OCI-LY1 (cell line): ENCODE results near the gene PLA2G12B.

Experiments used
- H2AFZ ChIP-seq: fragments of 200-600 bp; sonication (generic), shearing (Covaris generic); 2 replicates; pipeline ENCODE4 v1.6.0; 2014; ENCODE audit warnings: antibody characterized with exemption, mild to moderate bottlenecking, low read length
- H3F3A ChIP-seq: fragments of 200-600 bp; sonication (generic), shearing (Covaris generic); 2 replicates; pipeline ENCODE4 v1.6.0; 2014; ENCODE audit warnings: mild to moderate bottlenecking, antibody characterized with exemption, low read length, moderate library complexity; ENCODE audit not compliant: insufficient read depth
- H3K27ac ChIP-seq: fragments of 200-600 bp; sonication (generic); 2 replicates; pipeline ENCODE4 v1.5.1; 2014; ENCODE audit warnings: low read length, mixed run types, mild to moderate bottlenecking, low read depth; ENCODE audit not compliant: poor library complexity, severe bottlenecking
- H3K27me3 ChIP-seq: fragments of 200-600 bp; sonication (generic); 2 replicates; pipeline ENCODE4 v1.6.0; 2014; ENCODE audit warnings: antibody characterized with exemption, mild to moderate bottlenecking, low read length, moderate library complexity; ENCODE audit not compliant: insufficient read depth
- H3K36me3 ChIP-seq: fragments of 200-600 bp; sonication (generic); 2 replicates; pipeline ENCODE4 v1.6.1; 2014; ENCODE audit warnings: mild to moderate bottlenecking, antibody characterized with exemption, low read length, moderate library complexity, mixed read lengths; ENCODE audit not compliant: insufficient read depth
- H3K4me1 ChIP-seq: fragments of 200-600 bp; sonication (generic); 2 replicates; pipeline ENCODE4 v1.5.1; 2014; ENCODE audit warnings: mild to moderate bottlenecking, low read length, moderate library complexity; ENCODE audit not compliant: insufficient read depth, severe bottlenecking
- H3K4me2 ChIP-seq: fragments of 200-600 bp; sonication (generic), shearing (Covaris generic); 2 replicates; pipeline ENCODE4 v1.6.1; 2014; ENCODE audit warnings: low read length
- H3K4me3 ChIP-seq: fragments of 200-600 bp; sonication (generic); 2 replicates; pipeline ENCODE4 v1.5.1; 2014; ENCODE audit warnings: low read length, low read depth, mild to moderate bottlenecking, mixed read lengths; ENCODE audit not compliant: poor library complexity, severe bottlenecking
- H3K79me2 ChIP-seq: fragments of 200-600 bp; shearing (Covaris generic); 2 replicates; pipeline ENCODE4 v1.6.1; 2016; ENCODE audit warnings: mixed run types, low read length, mixed read lengths; ENCODE audit not compliant: insufficient read depth
- H3K9ac ChIP-seq: fragments of 200-600 bp; sonication (generic), shearing (Covaris generic); 2 replicates; pipeline ENCODE4 v1.6.1; 2014; ENCODE audit warnings: mild to moderate bottlenecking, low read length, mixed read lengths
- H3K9me2 ChIP-seq: fragments of 200-600 bp; sonication (generic), shearing (Covaris generic); 2 replicates; pipeline ENCODE4 v1.6.1; 2014; ENCODE audit warnings: low read depth, mild to moderate bottlenecking, low read length, mixed read lengths
- H3K9me3 ChIP-seq: fragments of 200-600 bp; shearing (Covaris generic); 2 replicates; pipeline ENCODE4 v1.6.1; 2014; ENCODE audit warnings: low read length, mixed read lengths
- H4K20me1 ChIP-seq: fragments of 200-600 bp; sonication (generic), shearing (Covaris generic); 2 replicates; pipeline ENCODE4 v1.6.0; 2016; ENCODE audit warnings: mild to moderate bottlenecking, low read length; ENCODE audit not compliant: insufficient read depth
- CTCF ChIP-seq: fragments of 200-600 bp; sonication (generic), shearing (Covaris generic); IDR thresholded peaks from 2 replicates; pipeline ENCODE4 v1.5.1; 2017; ENCODE audit warnings: mild to moderate bottlenecking, antibody characterized with exemption, low read length, moderate library complexity, mixed read lengths
- EZH2 ChIP-seq: fragments of 200-600 bp; sonication (generic), shearing (Covaris generic); IDR thresholded peaks from 2 replicates; pipeline ENCODE4 v1.8.0; 2017; ENCODE audit warnings: borderline replicate concordance, mixed run types, mild to moderate bottlenecking, antibody characterized with exemption, low read length, moderate library complexity, mixed read lengths

The PLA2G12B gene

DNA sequence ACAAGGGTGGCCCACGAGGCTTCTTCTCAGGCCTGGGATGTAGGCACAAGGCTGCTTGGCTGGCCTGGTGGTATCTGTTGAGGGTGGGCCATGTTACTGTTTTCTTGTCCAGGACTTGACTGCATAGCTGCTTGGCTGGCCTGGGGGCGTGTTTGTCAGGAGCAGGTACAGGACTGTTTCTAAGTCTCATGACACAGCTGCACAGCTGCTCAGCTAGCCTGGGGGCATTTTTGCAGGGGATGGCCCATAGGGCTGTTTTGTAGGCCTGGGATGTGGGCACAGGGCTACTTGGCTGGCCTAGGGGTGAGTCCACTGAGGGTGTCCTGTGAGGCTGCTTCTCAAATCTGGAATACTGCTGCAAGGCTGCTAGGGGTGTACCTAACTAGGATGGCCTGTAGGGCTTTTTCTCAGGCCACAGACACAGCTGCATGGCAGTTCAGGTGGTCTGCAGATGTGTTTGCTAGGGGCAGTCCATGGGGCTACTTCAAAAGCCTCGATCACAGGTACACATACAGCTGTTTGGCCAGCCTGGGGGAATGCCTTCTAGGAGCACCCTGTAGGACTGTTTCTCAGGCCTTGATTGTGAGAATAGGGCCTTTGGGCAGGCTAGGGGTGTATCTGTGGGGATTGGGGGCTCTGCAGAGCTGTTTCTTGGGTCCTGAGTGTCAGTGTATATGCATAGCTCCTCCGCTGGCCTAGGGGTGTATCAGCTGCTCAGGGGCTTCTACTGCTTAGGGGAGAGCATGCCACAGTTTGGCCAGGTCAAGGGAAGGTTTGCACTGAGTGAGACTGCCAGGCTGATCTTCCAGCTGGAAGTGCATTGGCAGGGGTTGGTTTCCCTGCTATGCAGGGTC, 26.6 kb upstream of the PLA2G12B start:
- no peaks in the 10 kb centered on the region for H3K4me1 ChIP-seq
- H3K9me2 ChIP-seq = no peaks in the 10 kb centered on the region
- no peak overlapping the region for H2AFZ ChIP-seq
- H3K27ac ChIP-seq = no peak overlapping the region
- peaks cover 9% of the 10 kb centered on the region for H3K9me3 ChIP-seq
- H3K79me2 ChIP-seq = no peaks in the 10 kb centered on the region
- H3K36me3 ChIP-seq = no peaks in the 10 kb centered on the region
- no peak overlapping the region for H3K9ac ChIP-seq
- H3K4me2 ChIP-seq = no peak overlapping the region
- H3F3A ChIP-seq = no peaks in the 10 kb centered on the region
- H4K20me1 ChIP-seq = no peaks in the 10 kb centered on the region
- no peaks in the 10 kb centered on the region for H3K27me3 ChIP-seq
- H3K4me3 ChIP-seq = no peak overlapping the region
- TF ChIP-seq EZH2 = no peak
- TF ChIP-seq CTCF = no peak

GRCh38 chr10:72980348-72980747, 25.7 kb upstream of the PLA2G12B start:
- no peaks in the 10 kb centered on the region for H3K36me3 ChIP-seq
- H3K9me2 ChIP-seq = no peaks in the 10 kb centered on the region
- H3K9ac ChIP-seq = no peak overlapping the region
- no peak overlapping the region for H3K4me2 ChIP-seq
- H3K27me3 ChIP-seq = no peaks in the 10 kb centered on the region
- no peaks in the 10 kb centered on the region for H3K79me2 ChIP-seq
- TF ChIP-seq EZH2 (no peak), CTCF (no peak)
- no peak overlapping the region for H3K4me3 ChIP-seq
- H4K20me1 ChIP-seq = no peaks in the 10 kb centered on the region
- no peaks in the 10 kb centered on the region for H3K4me1 ChIP-seq
- no peak overlapping the region for H2AFZ ChIP-seq
- H3F3A ChIP-seq = no peaks in the 10 kb centered on the region
- no peak overlapping the region for H3K27ac ChIP-seq
- H3K9me3 ChIP-seq = peaks cover 15% of the 10 kb centered on the region

GRCh38 chr10:72979709-72980108, 25.1 kb upstream of the PLA2G12B start:
- TF ChIP-seq CTCF = no peak
- no peak for TF ChIP-seq EZH2
- Histone ChIP-seq H3K9ac (no peak overlapping the region), H3K36me3 (no peaks in the 10 kb centered on the region), H3K27me3 (no peaks in the 10 kb centered on the region), H3F3A (no peaks in the 10 kb centered on the region), H4K20me1 (no peaks in the 10 kb centered on the region), H3K4me3 (no peak overlapping the region), H3K9me2 (no peaks in the 10 kb centered on the region), H3K4me2 (no peak overlapping the region), H3K27ac (no peak overlapping the region), H3K79me2 (no peaks in the 10 kb centered on the region), H3K9me3 (peaks cover 20% of the 10 kb centered on the region), H2AFZ (no peak overlapping the region), H3K4me1 (no peaks in the 10 kb centered on the region)
